Vagina (tissue), 2 donors: ENCODE data around the gene PYGM. TPM values are rescaled to one million over a fixed set of nuclear protein-coding genes. Genes with fewer than 3 reads are reported as not detected.

ENCODE experiments used
- DNase-seq, 2 donors: peaks; one replicate each; pipeline ENCODE4 v3.0.0-alpha.2; 2017; ENCODE audit errors: extremely low spot score in 2 of 2
- H3K27ac ChIP-seq: fragments of 200-600 bp; sonication (generic); one replicate; pipeline ENCODE4 v1.5.1; 2019
- H3K27me3 ChIP-seq: fragments of 200-600 bp; sonication (generic); one replicate; pipeline ENCODE4 v1.5.1; 2019
- H3K36me3 ChIP-seq, 2 donors: fragments of 200-600 bp; sonication (generic); one replicate each; pipeline ENCODE4 v1.5.1; 2017 to 2019
- H3K4me1 ChIP-seq: fragments of 200-600 bp; sonication (generic); one replicate; pipeline ENCODE4 v1.5.1; 2019
- H3K4me3 ChIP-seq, 2 donors: fragments of 200-600 bp; sonication (generic); 1 replicate in 1 of 2; 2 replicates in 1 of 2; pipeline ENCODE4 v1.5.1; 2016 to 2019
- H3K9me3 ChIP-seq: fragments of 200-600 bp; sonication (generic); one replicate; pipeline ENCODE4 v1.5.1; 2019
- CTCF ChIP-seq, 3 experiments: fragments of 450-650 bp in 2 of 3; fragments of 200-600 bp in 1 of 3; sonication (generic) in 1 of 3; IDR thresholded peaks; one replicate each; pipeline ENCODE4 v1.5.1; 2017 to 2019; ENCODE audit warnings: antibody characterized with exemption in 3 of 3, mild to moderate bottlenecking in 2 of 3, moderate library complexity in 2 of 3
- POLR2A ChIP-seq, 2 donors: fragments of 450-650 bp; IDR thresholded peaks; one replicate each; pipeline ENCODE4 v1.6.1; 2017; ENCODE audit warnings: antibody characterized with exemption in 2 of 2, mild to moderate bottlenecking in 2 of 2, moderate library complexity in 2 of 2
- POLR2AphosphoS5 ChIP-seq, 2 donors: sonication (generic); formaldehyde crosslinking; IDR thresholded peaks; one replicate each; pipeline ENCODE4 v1.9.0; 2017; ENCODE audit warnings: antibody characterized with exemption in 2 of 2, mild to moderate bottlenecking in 2 of 2, low read depth in 1 of 2; ENCODE audit not compliant: insufficient read depth in 1 of 2
- intact Hi-C: fragments of 100-400 bp; cut with DNase I; formaldehyde crosslinking; loops from one replicate; pipeline ENCODE4 v1.15.1; 2023
- total RNA-seq: library from RNA; depleted of rRNA; stranded (reverse); fragments of >200 nt; gene quantifications from one replicate; pipeline ENCODE4 v1.2.3, GENCODE V29; 2016

PYGM gene
- total RNA-seq, 1 donor from 2014 or later = 0.98 TPM

- H3K4me1 ChIP-seq = peaks cover 50% of the 10 kb centered on the region
- H3K4me3 ChIP-seq = peak within 1 kb of the TSS; percentile 59 to 61
- no peaks in the 10 kb centered on the region for H3K9me3 ChIP-seq
- intact Hi-C loops = loop anchor here (5.0 kb wide), 1 partner anchor 33 kb away; the partner anchor contains the start of gene SF1
- no peak for DNase-seq
- peak; percentile 6 to 51 (median 27) for TF ChIP-seq CTCF (IDR thresholded peaks at IDR 0.05)
- no peak for TF ChIP-seq POLR2A (IDR thresholded peaks at IDR 0.05)
- TF ChIP-seq POLR2AphosphoS5 (IDR thresholded peaks at IDR 0.05; ENCODE audit: insufficient read depth in 1 of 2, low read depth in 1 of 2) = peak in 1 of 2 donors; percentile 34
- H3K36me3 ChIP-seq = no peaks in the 10 kb centered on the region
- H3K27ac ChIP-seq = peak within 1 kb of the TSS; percentile 87
- peaks cover 7% of the 10 kb centered on the region for H3K27me3 ChIP-seq
Observed at GRCh38 chr11:64743591-64744543, 15.9 kb downstream of the PYGM start, which contains the start of gene RASGRP2. RASGRP2 (minus strand) TSS chr11:64744142; CDS start chr11:64742866, 1,276 bp downstream.

GRCh38 chr11:64742889-64743590 is 16.7 kb downstream of the PYGM start:
- TF ChIP-seq POLR2AphosphoS5 (IDR thresholded peaks at IDR 0.05; ENCODE audit: insufficient read depth in 1 of 2, low read depth in 1 of 2) (peak in 1 of 2 donors; percentile 78), CTCF (IDR thresholded peaks at IDR 0.05) (peak in 2 of 3 experiments; percentile 68 to 71), POLR2A (IDR thresholded peaks at IDR 0.05) (no peak)
- Histone ChIP-seq H3K9me3 (no peaks in the 10 kb centered on the region), H3K4me3 (peak overlapping the region; percentile 59 to 61), H3K4me1 (peaks cover 45% of the 10 kb centered on the region), H3K27ac (peak overlapping the region; percentile 87), H3K27me3 (peaks cover 7% of the 10 kb centered on the region), H3K36me3 (no peaks in the 10 kb centered on the region)
- no peak for DNase-seq
- intact Hi-C loops = loop anchor here (5.0 kb wide), 1 partner anchor 34 kb away; the partner anchor contains the start of gene SF1

GRCh38 chr11:64742087-64742888 is 17.5 kb downstream of the PYGM start:
- no peak for TF ChIP-seq POLR2AphosphoS5 (IDR thresholded peaks at IDR 0.05; ENCODE audit: insufficient read depth in 1 of 2, low read depth in 1 of 2)
- TF ChIP-seq POLR2A (IDR thresholded peaks at IDR 0.05) = no peak
- TF ChIP-seq CTCF (IDR thresholded peaks at IDR 0.05) = no peak
- H3K27me3 ChIP-seq = peaks cover 7% of the 10 kb centered on the region
- intact Hi-C loops = loop anchor here (5.0 kb wide), 1 partner anchor 35 kb away; the partner anchor contains the start of gene SF1
- peaks cover 45% of the 10 kb centered on the region for H3K4me1 ChIP-seq
- peak overlapping the region; percentile 87 for H3K27ac ChIP-seq
- no peaks in the 10 kb centered on the region for H3K36me3 ChIP-seq
- DNase-seq = no peak
- H3K4me3 ChIP-seq = peak overlapping the region; percentile 59 to 61
- H3K9me3 ChIP-seq = no peaks in the 10 kb centered on the region

- Histone ChIP-seq H3K9me3 (no peaks in the 10 kb centered on the region), H3K4me3 (peak overlapping the region; percentile 59 to 61), H3K27me3 (peaks cover 7% of the 10 kb centered on the region), H3K36me3 (no peaks in the 10 kb centered on the region), H3K27ac (no peak overlapping the region), H3K4me1 (peaks cover 45% of the 10 kb centered on the region)
- TF ChIP-seq POLR2AphosphoS5 (IDR thresholded peaks at IDR 0.05; ENCODE audit: insufficient read depth in 1 of 2, low read depth in 1 of 2) (no peak), POLR2A (IDR thresholded peaks at IDR 0.05) (no peak), CTCF (IDR thresholded peaks at IDR 0.05) (no peak)
- no peak for DNase-seq
- intact Hi-C loops = loop anchor here (5.0 kb wide), 1 partner anchor 36 kb away; the partner anchor contains the start of gene SF1
Observed at GRCh38 chr11:64741375-64742086, 18.2 kb downstream of the PYGM start.
